Measurements from ENCODE around the gene FAM170B.

Gene FAM170B

DNA sequence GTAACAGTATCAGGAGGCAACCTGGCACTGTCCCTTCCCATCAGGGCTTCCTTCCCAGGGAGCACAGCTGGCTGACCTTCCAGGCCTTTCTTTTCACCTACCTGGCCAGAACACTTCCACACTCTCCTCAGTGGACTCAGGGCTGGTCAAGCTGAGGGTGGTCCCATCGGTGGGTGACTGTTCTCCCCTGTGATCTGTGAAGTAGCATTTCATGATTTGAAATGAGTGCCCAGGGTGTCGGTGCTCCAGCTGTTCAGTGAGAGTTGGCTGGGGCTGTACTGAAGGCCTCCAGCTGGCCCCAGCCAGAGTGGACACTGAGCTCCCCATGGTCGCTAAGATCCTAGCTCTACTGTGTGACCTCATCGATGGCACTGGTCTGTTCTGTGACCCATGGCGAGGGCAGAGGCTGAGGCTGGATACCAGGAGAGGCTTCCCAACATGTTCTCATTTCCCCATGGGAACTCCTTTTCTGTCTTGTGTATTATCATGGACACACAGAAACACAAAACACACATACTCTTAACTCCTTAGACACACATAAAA is at the start of gene FAM170B:
FAM170B (minus strand) TSS at position 316 of the 543 bp plus-strand sequence; CDS start at position 213, 103 bp downstream.
- no peak for DNase-seq (ENCODE audit: low read depth)
- no peak for TF ChIP-seq CTCF (IDR thresholded peaks at IDR 0.05; ENCODE audit: insufficient read depth, low read depth, low read length, missing control alignments)
- no peak within 1 kb of the TSS for H3K4me3 ChIP-seq (ENCODE audit: low read depth, low read length)

- no peak for DNase-seq (ENCODE audit: low read depth)
- TF ChIP-seq CTCF (IDR thresholded peaks at IDR 0.05; ENCODE audit: insufficient read depth, low read depth, low read length, missing control alignments), result no peak
- H3K4me3 ChIP-seq (ENCODE audit: low read depth, low read length), result no peak overlapping the region
These were observed 49.0 kb upstream of the FAM170B start for GRCh38 chr10:49182776-49183175.

GRCh38 chr10:49180444-49180860 is 46.6 kb upstream of the FAM170B start:
- no peak overlapping the region for H3K4me3 ChIP-seq (ENCODE audit: low read depth, low read length)
- no peak for DNase-seq (ENCODE audit: low read depth)
- TF ChIP-seq CTCF (IDR thresholded peaks at IDR 0.05; ENCODE audit: insufficient read depth, low read depth, low read length, missing control alignments), result no peak

DNA sequence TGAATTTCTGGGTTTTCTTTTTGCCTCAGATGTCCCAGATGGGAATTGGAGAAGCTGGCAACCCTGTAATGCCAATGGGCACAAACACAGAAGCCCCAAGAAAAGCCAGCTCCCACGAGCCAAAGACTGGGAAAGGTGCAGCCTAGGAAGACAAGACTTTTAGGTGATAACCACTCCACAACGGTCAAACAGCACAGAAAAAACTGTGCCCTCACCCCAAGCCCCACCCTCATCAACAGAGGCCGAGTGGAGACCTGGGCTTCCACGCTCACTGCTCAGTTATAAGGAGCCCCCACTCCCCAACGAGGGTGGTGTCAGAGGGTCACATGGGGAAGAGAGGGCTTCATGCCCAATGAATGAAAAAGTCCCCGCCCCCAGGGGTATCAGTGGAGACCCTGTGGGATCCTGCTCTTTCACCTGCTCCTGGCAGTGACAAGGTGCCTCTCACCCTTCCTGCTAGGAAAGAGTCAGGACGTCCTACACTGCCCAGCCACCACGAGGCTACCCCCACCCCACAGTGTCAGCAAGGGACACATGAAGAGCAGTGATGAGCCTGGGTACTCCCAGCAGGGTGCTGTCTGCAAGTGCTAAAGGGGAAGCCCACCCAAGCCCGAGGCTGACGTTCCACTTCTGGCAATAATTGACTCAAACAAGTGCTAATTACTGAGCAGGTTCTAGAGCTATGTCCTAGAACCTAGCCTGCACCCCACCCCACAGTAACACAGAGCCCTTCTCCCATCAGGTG is 46.0 kb upstream of the FAM170B start:
- TF ChIP-seq CTCF (IDR thresholded peaks at IDR 0.05; ENCODE audit: insufficient read depth, low read depth, low read length, missing control alignments), result no peak
- DNase-seq (ENCODE audit: low read depth), result no peak
- H3K4me3 ChIP-seq (ENCODE audit: low read depth, low read length), result no peak overlapping the region

DNA sequence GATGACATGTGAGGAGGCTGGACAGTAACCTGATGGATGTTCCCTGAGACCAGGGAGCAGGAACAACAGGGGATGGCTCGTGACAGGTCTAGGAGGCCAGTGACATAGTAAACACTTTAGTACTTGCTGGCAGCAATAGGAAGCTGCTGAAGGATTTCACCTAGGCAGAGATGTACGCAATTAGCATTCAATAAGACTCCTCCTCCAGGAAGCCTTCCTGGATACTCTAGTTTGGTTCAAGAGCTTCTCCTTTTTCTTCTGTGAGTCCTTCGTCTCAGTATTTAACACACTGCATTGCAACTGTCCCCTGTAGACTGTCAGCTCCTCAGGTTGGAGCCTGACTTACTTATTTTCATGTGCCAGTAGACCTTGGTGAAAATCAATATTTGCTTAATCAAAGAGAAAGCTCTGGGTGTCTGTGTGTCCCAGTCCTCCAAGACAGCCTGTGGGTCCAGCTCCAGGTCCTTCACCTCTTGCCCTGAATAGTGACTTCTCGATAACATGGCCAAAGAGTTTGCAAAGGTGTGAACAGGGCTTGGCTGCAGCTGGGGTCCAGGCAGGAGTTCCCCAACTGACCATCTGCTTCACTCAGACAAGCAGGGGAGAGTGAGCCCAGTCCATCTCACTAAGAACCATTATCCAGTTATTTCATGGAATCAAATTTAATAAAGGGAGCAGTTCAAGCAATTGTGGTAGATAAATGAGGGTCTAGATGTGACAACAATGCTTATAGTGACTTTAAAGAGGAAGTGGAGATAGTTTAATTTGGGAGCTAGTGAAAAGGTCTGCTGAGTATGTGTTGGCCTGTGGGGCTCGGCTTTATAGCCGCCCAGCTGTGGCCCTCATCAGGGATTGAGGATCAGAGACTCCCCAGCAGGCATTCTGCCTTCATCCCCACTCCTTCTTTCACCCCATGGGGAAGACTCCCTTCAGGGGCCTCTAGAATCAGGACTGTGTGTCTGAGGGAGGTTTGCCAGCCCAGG is 45.0 kb upstream of the FAM170B start:
- TF ChIP-seq CTCF (IDR thresholded peaks at IDR 0.05; ENCODE audit: insufficient read depth, low read depth, low read length, missing control alignments), result no peak
- H3K4me3 ChIP-seq (ENCODE audit: low read depth, low read length), result no peak overlapping the region
- DNase-seq (ENCODE audit: low read depth), result no peak

DNA sequence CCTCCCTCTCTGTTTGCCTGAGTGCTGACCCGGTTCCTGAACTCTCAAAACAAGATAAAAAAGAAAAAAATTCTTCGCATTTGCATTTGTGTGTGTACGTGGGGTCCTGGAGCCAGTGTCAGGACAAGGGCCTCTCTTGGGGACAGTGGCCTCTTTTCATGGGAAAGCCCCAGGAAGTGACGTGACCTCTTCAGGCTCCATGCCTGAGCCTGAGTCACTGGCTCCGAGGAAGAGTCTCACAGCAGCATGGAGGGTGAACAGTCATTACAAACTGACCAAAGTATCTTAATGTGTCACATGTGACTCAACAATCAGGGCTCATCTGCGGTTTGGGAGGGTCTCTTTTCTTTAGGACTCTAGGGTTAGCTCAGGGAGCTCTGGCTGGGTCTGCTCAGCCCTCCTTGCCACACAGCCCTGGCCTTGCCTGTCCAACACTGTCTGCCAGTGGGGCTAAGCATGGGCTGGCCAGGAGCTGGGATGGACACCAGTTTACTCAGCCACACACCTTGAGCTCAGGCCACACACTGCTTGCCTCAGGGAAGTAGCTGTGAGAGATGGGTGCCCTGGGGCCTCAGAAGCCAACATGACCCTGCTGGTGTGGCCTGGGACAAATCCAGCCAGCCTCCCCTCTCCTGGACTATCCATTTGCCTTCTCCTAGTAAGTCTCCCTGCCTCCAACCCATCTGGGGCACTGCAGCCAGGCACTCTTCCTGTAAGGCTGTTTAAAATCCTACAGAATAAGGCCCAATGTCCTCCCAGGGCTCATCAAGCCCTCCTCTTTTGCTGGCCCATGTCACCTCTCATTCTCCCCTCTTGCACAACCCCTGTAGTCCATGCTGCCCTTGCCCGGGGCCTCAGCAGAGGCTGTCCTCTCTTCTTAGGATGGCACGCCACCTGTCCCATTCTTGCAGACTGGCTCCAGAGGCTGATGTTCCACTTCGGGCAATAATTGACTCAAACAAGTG is 43.9 kb upstream of the FAM170B start:
- peak; percentile 88 for DNase-seq (ENCODE audit: low read depth)
- H3K4me3 ChIP-seq (ENCODE audit: low read depth, low read length), result no peak overlapping the region; the same call in 1 of the 2 replicates
- no peak for TF ChIP-seq CTCF (IDR thresholded peaks at IDR 0.05; ENCODE audit: insufficient read depth, low read depth, low read length, missing control alignments)

All from GM12865 (cell line).